ENCODE results near the gene ANAPC4.

ANAPC4 gene

GRCh38 chr4:25433966-25434827 lies 57.1 kb downstream of the ANAPC4 start:
- peak; percentile 32 for DNase-seq (ENCODE audit: low read depth, low spot score)

DNA sequence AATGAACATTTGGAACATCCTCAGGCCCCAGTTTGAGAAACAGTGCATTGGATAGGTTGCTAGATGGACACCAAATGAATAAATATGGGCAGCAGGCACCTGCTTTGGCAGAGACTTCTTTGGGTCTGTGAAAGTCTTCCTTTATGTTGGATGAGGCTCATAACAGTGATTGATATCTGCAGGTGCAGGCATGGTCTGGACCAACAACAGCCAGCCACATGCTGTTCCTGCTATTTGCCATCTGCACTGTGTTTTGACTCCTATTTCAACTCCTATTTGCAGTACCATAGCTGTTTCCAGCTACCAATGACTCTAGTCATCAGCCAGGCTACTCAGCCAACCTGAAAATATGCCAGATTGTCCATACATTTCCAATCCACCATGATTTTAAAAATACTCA lies 60.9 kb downstream of the ANAPC4 start:
- DNase-seq (ENCODE audit: low read depth, low spot score): no peak

- peak; percentile 76 for DNase-seq (ENCODE audit: low read depth, low spot score)
Observed at GRCh38 chr4:25439918-25440477, 62.9 kb downstream of the ANAPC4 start.

GRCh38 chr4:25440478-25441030 lies 63.5 kb downstream of the ANAPC4 start:
- no peak for DNase-seq (ENCODE audit: low read depth, low spot score)

DNA sequence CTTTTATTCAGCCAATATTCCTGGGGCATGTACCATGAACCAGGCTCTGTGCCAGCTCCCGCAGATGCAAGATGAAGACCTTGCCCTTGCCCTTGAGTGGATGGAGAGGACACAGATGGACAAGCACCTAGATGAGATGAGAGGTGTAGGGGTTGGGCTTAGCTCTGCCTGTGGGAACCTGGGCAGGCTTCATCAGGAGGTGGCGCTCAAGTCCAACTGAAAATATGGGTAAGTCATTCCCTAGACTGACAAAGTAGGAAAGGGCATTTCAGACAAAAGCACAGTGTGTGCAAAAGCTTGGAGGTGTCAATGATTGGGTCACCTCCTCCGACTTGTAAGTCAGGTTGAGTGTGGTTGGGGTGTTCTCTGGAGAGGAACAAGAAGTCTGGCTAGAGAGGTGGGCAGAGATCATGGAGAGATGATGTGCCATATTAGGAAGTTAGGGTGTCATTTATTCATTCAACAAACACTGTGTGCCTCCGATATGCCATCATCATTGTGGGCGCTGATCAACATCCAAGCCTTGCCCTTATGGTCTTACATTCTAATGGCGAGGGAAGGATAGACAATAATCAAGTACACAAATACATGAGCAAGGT lies 64.6 kb downstream of the ANAPC4 start:
- peak; percentile 84 for DNase-seq (ENCODE audit: low read depth, low spot score)

- DNase-seq (ENCODE audit: low read depth, low spot score): no peak
Observed at GRCh38 chr4:25442863-25443307, 65.8 kb downstream of the ANAPC4 start.

DNA sequence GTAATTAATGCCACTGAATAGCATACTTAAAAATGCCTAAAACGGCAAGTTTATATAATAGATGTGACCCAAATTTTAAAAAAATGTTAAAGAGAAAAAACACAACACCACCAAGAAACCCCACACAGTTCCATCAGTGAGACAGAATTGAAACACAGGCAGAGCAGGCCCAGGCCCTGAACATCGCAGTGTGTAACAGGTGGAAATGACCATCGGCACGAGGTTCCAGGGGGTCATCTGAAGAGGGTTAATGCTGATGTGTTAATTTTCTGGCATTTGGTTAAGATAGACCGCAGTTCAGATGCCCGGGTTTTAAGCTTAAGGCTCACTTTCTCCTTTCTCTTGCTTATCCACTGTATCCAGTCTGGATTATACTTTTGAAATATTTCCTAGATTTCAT lies 66.8 kb downstream of the ANAPC4 start:
- no peak for DNase-seq (ENCODE audit: low read depth, low spot score)

DNA sequence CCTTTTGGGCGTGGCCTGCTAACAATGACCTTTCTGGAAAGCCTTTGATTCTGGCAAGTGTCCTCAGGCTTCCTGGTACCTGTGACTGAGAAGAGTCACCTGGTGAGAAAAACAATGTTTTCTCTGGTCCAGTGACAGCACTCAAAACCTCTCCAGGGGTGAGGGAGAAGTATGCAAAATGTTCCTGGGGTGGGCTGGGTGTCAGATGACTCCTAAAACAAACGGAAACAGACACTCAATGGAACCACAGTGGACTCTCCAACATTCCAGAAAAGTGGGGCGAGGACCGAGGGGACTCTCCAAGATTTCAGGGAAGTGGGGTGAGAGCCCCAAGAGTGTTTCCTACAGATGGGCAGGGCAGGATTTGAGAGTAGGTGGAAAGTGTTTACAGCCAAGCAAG lies 69.5 kb downstream of the ANAPC4 start:
- no peak for DNase-seq (ENCODE audit: low read depth, low spot score)

- peak; percentile 90 for DNase-seq (ENCODE audit: low read depth, low spot score)
Observed at GRCh38 chr4:25448379-25449109, 71.5 kb downstream of the ANAPC4 start.

- DNase-seq (ENCODE audit: low read depth, low spot score): peak; percentile 54
Observed at GRCh38 chr4:25449270-25449669, 72.2 kb downstream of the ANAPC4 start.

DNA sequence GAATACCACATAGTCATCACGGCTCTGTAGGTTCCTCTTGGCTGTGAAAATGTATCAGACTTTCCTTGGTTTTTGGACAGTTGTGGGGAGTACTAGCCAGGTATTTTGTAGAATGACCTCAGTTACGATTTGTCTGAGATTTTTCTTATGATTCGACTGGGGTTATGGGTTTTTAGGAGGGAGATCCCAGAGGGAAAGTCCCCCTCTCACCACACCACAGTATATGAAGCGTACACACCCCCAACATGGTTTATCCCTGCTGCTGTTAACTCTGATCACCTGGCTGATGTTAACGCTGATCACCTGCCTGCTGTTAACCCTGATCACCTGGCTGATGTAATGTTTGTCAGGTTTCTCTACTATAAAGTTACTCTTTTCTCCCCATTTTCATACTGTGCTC lies 72.6 kb downstream of the ANAPC4 start:
- DNase-seq (ENCODE audit: low read depth, low spot score): no peak

GRCh38 chr4:25450491-25450901 lies 73.4 kb downstream of the ANAPC4 start:
- peak; percentile 75 for DNase-seq (ENCODE audit: low read depth, low spot score)

GRCh38 chr4:25451676-25452075 lies 74.6 kb downstream of the ANAPC4 start:
- no peak for DNase-seq (ENCODE audit: low read depth, low spot score)

DNA sequence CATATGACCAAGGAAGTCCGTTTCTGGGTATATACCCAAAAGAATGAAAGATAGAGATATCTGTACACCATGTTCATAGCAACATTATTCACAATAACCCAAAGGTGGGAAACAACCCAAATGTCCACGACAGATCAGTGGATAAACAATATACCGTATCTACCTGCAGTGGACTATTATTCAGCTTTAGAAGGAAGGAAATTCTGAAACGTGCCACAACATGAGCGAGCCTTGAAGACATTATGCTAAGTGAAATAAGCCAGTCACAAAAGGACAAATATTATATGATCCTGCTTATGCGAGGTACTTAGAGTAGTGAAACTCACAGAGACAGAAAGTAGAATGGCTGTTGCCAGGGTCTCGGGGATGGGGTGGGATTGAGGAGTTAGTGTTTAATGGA lies 75.0 kb downstream of the ANAPC4 start:
- DNase-seq (ENCODE audit: low read depth, low spot score): no peak

GRCh38 chr4:25454476-25454875 lies 77.4 kb downstream of the ANAPC4 start:
- DNase-seq (ENCODE audit: low read depth, low spot score): no peak

DNA sequence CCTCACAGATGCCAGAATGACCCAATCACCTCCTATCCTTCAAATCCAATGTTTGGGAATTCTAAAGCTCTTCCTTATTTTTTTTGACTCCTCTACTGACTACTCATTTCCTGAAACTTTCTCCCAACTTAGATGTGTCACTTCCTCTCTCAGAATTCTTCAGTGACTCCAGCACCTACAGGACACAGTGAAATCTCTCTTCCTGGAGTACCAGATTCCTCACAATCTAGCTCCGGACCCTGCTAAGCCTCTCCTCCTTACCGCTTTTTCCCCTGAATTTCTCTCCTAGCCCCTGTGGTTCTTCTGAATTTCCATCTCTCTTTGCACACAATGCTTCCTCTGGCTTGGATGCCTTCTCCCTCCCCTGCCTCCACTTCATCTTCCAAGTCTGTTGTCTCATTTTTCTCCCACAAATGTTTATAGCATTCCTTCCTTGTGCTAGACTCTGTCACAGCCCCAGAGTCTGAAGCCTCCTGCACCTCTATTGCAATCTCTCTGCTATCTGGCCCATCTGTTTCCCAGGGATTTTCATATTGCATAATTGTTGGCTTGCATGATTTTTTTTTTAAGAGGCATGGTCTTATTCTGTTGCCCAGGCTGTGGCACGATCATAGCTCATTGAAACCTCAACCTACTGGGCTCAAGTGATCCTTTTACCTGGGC lies 80.1 kb downstream of the ANAPC4 start:
- DNase-seq (ENCODE audit: low read depth, low spot score): no peak

DNA sequence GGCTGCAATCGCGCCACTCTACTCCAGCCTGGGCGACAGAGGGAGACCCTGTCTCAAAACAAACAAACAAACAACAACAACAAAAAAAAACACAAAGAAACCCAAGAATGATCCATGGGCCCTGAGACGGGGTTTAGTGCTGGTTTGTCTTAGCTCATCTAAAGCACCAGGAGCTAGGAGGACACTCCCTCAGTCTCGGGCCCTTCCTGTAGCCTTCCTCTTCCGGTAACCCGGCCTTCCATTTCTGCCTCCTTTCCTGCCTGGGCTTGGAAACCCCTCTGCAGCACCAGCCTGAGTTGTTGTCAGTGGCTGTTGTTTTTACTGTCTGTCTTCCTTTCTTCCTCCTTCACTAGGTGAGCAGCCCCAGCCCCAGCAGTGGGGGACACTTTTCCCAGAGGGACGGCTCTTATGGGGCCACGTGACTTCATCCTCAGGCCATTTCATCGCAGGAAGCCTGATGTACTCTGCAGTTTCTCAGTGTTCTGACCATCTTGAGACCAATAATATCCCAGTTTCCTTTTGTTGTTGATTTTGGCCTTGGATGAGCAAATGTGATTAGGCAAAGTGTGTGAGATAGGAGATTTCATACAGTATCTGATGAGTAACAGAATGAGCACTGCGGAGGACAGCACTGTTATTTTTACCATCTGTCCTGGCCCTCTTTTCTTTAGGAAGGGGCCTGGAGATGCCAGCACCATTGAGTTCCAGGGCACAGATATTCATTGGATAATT lies 90.1 kb downstream of the ANAPC4 start:
- DNase-seq (ENCODE audit: low read depth, low spot score): no peak

DNA sequence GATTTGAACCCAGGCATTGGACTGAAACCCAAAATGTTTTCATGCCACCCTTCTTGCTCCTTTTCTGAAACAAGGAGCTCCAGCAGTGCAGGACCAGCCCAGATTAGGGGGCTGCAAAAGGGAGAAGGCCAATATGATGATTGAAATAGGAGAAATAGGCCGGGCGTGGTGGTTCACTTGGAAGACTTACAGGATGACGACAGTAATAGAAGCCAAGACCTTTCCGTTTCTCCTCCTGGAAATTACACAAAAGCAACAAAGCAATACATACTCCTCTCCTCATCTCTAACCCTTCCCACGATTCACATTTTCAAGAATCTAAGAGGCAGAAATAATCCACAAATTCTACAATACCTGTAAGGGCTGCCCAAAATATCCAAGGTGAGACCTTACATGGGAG lies 90.8 kb downstream of the ANAPC4 start:
- no peak for DNase-seq (ENCODE audit: low read depth, low spot score)
